Left forelimb (tissue), 1 donor: Measurements from ENCODE around the gene OR8K5.
"Not testable (repeated sequence)": the region's sequence is repeated elsewhere in the genome, so short reads cannot be mapped to it uniquely, and the experiment has no call there.

Experiments
- DNase-seq: peaks from one replicate; pipeline ENCODE4 v3.0.0-alpha.2; 2018; ENCODE audit warnings: low spot score

The OR8K5 gene, protein sequence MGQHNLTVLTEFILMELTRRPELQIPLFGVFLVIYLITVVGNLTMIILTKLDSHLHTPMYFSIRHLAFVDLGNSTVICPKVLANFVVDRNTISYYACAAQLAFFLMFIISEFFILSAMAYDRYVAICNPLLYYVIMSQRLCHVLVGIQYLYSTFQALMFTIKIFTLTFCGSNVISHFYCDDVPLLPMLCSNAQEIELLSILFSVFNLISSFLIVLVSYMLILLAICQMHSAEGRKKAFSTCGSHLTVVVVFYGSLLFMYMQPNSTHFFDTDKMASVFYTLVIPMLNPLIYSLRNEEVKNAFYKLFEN

DNA sequence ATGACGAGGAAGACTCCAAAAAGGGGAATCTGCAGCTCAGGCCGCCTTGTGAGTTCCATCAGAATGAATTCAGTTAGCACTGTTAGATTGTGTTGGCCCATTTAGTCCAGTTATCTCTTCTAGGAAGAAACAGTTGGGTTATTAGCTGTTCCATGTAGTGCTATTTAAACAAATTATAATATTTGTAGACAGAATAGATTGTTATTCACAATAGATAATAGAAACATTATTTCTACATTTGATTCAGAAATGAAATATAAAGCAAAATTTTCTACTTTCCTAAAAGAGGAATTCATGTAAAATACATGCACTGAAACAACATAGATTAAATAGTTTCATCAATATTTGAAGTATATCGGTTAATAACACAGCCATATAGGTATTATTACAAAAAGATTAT is at the start of gene OR8K5:
Gene OR8K5 (minus strand): TSS at position 101 of the 400 bp plus-strand sequence. CDS start 0 bp downstream, at position 101.
- no peak for DNase-seq

DNA sequence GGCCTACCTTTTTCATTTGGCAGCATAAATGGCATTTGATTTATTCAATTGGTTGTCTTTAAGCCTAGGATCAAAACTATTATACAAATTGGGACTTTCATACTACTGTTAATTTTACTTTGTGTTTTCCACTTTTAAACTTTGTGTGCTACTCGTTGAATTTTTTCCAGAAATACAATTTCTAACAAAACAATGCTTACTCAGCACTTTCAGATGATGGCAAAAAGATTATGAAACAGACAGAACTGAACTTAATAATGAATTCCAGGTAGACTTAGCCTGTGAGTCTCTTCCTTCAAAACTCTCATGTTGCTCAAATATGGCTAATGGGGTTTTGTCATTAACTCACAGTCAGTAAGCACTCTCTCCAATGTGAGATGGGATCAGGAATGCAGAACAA is 47.7 kb upstream of the OR8K5 start:
- DNase-seq: no peak

DNA sequence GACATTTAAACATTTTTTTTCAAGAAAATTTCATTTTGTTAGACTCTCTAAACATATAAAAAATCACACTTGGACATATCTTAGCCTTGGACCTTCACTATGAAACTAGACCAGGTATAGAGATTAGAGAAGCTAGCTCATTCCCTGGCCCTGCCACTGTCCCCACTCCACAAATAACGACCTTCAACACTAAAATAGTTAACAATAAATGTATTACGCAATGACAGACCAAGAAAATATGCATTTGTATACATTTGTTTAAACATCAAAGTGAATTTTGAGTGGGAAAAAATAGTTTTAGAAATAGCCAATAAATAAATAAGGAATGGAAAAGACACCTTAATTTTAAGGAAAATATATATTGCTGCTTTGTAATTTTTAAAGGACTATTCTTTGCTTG is 37.2 kb upstream of the OR8K5 start:
- no peak for DNase-seq

DNA sequence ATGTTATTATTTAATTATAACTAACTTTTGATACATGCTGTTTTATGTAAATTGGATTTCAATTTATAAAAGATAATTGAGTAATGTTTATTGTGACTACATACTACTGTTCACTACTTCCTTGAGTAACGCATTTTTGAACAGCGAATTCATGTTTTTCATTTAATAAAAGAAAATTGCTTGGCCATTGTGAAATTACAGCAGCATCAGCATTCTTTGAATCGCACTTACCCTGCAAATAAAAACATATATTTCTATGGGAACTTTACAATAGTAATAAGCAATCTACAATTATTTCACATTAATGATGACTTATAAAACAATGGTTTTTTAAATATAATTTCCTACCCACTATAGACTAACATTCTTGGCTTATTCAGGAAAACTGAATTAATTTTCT is 36.6 kb upstream of the OR8K5 start:
- DNase-seq: no peak

DNA sequence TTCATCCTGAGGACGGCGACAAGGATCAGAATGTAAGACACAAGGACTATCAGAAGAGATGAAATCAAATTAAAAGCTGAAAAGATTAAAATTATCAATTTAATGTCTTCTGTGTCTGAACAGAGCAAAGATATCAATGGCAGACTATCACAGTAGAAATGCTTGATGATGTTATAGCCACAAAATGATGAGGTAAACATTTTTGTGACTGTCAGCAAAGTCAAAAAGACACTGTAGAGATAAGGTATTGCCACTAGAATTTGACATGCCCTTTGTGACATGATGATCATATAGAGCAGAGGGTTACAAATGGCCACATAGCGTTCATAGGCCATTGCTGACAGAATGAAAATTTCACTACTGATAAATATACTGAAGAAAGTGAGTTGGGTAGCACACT is 28.5 kb upstream of the OR8K5 start:
- DNase-seq: no peak

DNA sequence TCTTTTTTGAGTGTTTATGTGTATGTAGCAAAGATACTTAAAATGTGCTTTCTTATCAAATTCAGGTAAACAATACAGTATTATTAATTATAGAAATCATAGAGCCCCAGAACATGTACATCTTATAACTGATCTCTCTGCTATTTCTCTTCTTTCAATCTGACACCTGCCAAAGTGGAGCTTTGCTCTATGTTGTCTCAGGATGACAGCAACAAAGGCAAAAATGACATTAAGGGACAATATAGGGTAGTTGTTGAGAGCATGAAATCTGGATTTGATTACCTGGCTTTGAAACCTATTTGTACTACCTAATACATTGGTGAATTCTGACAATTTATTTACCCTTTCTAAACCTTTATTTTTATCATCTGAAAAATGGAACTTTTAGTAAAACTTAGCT is 23.3 kb upstream of the OR8K5 start:
- DNase-seq: no peak

DNA sequence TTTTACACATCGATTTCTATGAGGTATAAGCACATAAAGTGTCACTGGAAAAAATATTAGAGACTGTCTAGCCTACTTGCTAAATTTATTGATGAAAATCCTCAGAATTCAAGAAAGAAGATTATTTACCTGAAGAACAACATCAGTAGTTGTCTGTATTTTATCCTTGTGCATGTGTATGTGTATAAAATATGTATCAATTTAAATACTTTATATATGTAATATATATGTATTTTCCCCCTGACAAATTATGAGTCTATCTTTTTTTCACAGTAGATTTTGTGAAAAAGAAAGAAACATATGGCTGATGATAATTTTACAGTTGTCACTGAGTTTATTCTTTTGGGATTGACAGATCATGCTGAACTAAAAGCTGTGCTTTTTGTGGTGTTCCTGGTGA is 16.2 kb upstream of the OR8K5 start, which contains the start of gene OR5J2:
Gene OR5J2 (plus strand): TSS at position 301 of the 400 bp plus-strand sequence. CDS start 0 bp downstream, at position 301.
- DNase-seq: no peak

DNA sequence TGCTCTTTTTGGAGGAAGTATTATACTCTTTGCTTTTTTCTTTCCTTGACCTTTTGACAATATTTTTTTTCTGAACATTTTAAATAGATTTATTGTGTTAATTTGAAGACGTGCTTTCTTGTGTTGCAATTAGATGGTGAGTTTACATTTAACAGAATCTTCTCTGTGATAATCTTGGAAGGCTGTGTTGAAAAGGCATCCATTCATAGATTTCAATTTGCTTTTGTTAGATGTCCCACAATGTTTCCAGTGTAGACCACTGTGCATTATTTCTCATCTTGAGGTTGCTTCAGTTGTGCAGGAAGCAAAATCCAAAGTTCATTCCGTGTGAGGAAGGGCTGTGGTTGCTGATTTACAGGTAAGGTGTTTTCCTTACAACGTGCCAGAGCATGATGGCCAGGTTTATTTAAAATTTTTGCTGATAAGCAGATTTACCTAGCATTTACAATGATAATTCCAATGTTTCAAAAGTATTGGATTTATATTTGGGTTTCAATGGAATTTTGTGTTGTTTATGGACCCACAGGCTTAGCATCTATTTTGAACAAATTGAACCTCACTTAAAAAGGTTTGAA is 12.2 kb upstream of the OR8K5 start:
- DNase-seq: no peak

DNA sequence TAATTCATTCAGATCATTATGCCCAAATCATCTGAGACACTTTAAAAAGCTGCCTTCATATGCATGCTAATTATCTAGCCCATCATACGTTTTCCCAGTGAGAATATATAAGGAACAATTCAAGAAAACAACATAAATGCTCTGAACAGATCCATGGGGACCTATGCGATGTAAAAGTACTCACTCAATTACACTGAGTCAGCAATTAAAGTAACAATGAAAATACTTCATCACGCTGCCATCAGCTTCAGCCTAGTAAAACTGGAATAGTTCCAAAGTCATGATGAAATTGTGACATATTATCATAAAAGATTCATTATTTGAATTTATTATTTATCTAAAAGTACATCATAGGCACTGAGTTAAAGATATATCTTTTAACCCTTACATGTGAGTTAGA is 3.7 kb upstream of the OR8K5 start:
- DNase-seq: no peak

DNA sequence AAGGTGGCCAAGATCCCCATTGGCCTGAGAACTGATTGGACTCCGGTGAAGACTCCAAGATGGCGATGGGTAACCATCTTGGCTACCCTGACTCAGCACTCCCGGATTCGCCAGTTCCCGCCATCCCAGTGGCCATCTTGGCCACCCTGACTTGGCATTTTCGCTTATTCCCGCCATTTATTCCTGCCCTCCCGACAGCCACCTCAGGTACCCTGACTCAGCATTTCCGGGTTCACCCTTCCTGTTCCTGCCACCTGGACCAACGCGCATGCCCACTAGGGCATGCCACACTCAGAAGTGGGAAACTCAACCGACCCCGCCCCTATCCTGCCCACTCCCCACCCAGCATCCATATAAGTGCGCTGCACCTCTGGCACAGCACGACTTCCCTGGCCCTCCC is 7.8 kb downstream of the OR8K5 start:
- no peak for DNase-seq

DNA sequence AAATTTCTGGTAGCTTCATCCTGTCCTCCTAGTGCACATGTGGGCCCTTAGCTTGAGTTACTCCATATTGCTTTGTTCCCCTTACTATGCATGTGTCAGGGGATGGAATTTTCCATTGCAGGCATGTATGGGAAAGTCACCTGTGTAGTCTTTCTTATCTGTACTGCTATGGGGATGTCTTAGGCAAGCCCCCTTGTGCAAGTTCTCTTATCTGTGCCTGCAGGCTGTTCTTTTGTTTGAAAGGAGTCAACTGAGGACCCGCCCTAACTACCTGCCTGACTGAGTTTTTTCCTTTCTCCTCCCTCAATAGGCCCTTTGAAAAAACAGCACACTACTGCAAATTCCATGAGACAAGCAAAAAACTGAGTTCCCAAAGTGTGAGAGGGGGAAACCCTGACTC is 8.7 kb downstream of the OR8K5 start:
- DNase-seq: no peak

DNA sequence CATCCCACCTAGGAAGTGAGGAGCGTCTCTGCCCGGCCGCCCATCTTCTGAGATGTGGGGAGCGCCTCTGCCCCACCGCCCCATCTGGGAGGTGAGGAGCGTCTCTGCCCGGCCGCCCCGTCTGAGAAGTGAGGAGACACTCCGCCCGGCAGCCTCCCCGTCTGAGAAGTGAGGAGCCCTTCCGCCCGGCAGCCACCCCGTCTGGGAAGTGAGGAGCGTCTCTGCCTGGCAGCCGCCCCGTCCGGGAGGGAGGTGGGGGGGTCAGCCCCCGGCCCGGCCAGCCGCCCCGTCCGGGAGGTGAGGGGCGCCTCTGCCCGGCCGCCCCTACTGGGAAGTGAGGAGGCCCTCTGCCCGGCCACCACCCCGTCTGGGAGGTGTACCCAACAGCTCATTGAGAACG is 16.4 kb downstream of the OR8K5 start:
- not testable (repeated sequence) for DNase-seq

DNA sequence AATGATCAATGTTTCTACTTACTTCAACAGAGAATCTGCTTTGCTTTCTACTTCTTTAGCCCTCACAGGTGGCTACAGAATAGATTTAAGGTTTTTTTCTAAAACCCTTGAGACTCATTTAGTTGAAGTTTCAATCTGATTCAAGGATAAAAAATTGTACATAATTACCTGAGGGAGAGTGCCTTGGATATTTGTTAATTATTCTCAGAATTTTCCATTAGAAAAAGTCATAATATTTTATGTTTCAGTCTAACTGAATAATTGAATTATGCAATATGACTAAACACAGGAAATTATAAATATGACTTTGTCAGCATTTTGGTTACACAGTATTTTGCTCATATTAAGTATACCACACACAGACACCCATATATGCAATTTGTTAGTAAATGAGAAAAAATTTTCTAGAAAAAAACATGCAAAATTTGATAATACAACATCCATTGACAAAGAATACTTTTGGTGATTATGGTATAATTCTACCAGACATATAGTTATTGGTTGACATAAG is 19.9 kb downstream of the OR8K5 start, which contains the start of gene OR8J3:
Gene OR8J3 (minus strand): TSS at position 51 of the 511 bp plus-strand sequence. CDS start 2,483 bp downstream, outside the sequence.
- DNase-seq: no peak

DNA sequence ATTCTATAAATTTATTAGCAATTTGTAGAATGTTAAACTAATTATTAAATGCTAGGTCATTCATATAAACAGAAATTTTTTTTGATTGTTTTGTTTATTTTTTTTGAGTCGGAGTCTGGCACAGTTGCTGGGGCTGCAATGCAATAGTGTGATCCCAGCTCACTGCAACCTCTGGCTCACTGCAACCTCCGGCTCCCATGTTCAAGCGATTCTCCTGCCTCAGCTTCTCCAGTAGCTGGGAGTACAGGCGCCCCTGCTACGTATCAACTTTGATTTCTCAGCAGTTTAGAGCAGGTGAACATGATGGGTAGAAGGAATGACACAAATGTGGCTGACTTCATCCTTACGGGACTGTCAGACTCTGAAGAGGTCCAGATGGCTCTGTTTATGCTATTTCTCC is 38.0 kb downstream of the OR8K5 start, which contains the start of gene OR8H3:
Gene OR8H3 (plus strand): TSS at position 301 of the 400 bp plus-strand sequence. CDS start 0 bp downstream, at position 301.
- DNase-seq: no peak
